IPS-15b (cell line): ENCODE measurements around the gene NCAPG2.
"Not testable (repeated sequence)": the region's sequence is repeated elsewhere in the genome, so short reads cannot be mapped to it uniquely, and the experiment has no call there.

ENCODE experiments used
- H3K27me3 ChIP-seq: one replicate; pipeline ENCODE4 v1.6.1; 2013; ENCODE audit warnings: low read length; ENCODE audit not compliant: control insufficient read depth, insufficient read depth
- H3K36me3 ChIP-seq: one replicate; pipeline ENCODE4 v1.6.1; 2013; ENCODE audit warnings: low read length; ENCODE audit not compliant: control insufficient read depth, insufficient read depth
- H3K4me1 ChIP-seq: one replicate; pipeline ENCODE4 v1.6.1; 2013; ENCODE audit warnings: mild to moderate bottlenecking, low read length; ENCODE audit not compliant: control insufficient read depth, insufficient read depth
- H3K4me3 ChIP-seq: one replicate; pipeline ENCODE4 v1.5.1; 2013; ENCODE audit warnings: low read depth, low read length
- H3K9ac ChIP-seq: one replicate; pipeline ENCODE4 v1.6.1; 2013; ENCODE audit warnings: low read depth, mild to moderate bottlenecking, low read length
- H3K9me3 ChIP-seq: one replicate; pipeline ENCODE4 v1.6.1; 2013; ENCODE audit warnings: mild to moderate bottlenecking, low read length; ENCODE audit not compliant: control insufficient read depth, insufficient read depth

Gene NCAPG2

GRCh38 chr7:158700008-158700407 is 4.6 kb downstream of the NCAPG2 start:
- peaks cover 25% of the 10 kb centered on the region for H3K36me3 ChIP-seq
- no peaks in the 10 kb centered on the region for H3K9me3 ChIP-seq
- no peak overlapping the region for H3K9ac ChIP-seq
- H3K4me1 ChIP-seq: peaks cover 12% of the 10 kb centered on the region
- no peak overlapping the region for H3K4me3 ChIP-seq
- no peaks in the 10 kb centered on the region for H3K27me3 ChIP-seq

- no peak overlapping the region for H3K9ac ChIP-seq
- peaks cover 12% of the 10 kb centered on the region for H3K4me1 ChIP-seq
- no peak overlapping the region for H3K4me3 ChIP-seq
- H3K27me3 ChIP-seq: no peaks in the 10 kb centered on the region
- H3K9me3 ChIP-seq: no peaks in the 10 kb centered on the region
- H3K36me3 ChIP-seq: peaks cover 25% of the 10 kb centered on the region
Measured at GRCh38 chr7:158699341-158699740, 5.3 kb downstream of the NCAPG2 start.

DNA sequence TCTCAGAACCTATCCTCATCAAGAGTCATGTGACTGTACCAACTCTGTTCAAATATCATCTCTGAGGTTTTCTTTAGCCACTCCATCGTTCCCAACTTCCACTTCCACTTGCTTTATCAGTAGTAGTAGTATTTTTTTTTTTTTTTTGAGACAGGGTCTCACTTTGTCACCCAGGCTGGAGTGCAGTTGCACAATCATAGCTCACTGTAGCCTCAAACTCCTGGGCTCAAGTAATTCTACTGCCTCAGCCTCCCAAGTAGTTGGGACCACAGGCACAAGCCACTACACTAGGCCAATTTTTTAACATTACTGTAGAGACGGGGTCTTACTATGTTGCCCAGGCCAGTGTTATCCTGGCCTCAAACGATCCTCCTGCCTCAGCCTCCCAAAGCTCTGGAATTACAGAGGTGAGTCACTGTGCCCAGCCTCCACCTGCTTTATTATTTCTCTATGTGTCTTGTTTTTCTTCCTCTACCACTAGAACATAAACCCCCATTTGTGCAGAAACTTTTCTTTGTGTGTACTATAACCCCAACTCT is 5.9 kb downstream of the NCAPG2 start:
- Histone ChIP-seq H3K4me3 (no peak overlapping the region), H3K9ac (no peak overlapping the region), H3K4me1 (peaks cover 12% of the 10 kb centered on the region), H3K27me3 (no peaks in the 10 kb centered on the region), H3K9me3 (no peaks in the 10 kb centered on the region), H3K36me3 (peaks cover 29% of the 10 kb centered on the region)

DNA sequence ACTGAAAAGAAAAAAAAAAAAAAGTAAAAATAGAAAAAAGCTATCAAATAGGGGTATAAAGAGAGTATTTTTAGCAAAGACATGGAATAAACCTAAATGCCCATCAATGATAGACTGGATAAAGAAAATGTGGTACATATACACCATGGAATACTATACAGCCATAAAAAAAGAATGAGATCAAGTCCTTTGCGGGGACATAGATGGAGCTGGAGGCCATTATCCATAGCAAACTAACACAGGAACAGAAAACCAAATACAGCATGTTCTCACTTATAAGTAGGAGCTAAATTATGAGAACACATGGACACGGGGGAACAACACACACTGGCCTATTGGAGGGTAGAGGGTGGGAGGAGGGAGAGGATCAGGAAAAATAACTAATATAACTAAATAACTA is 7.0 kb downstream of the NCAPG2 start:
- not testable (repeated sequence) for H3K9ac ChIP-seq, H3K4me3 ChIP-seq, H3K27me3 ChIP-seq, H3K9me3 ChIP-seq, H3K4me1 ChIP-seq
- H3K36me3 ChIP-seq: peaks cover 29% of the 10 kb centered on the region

DNA sequence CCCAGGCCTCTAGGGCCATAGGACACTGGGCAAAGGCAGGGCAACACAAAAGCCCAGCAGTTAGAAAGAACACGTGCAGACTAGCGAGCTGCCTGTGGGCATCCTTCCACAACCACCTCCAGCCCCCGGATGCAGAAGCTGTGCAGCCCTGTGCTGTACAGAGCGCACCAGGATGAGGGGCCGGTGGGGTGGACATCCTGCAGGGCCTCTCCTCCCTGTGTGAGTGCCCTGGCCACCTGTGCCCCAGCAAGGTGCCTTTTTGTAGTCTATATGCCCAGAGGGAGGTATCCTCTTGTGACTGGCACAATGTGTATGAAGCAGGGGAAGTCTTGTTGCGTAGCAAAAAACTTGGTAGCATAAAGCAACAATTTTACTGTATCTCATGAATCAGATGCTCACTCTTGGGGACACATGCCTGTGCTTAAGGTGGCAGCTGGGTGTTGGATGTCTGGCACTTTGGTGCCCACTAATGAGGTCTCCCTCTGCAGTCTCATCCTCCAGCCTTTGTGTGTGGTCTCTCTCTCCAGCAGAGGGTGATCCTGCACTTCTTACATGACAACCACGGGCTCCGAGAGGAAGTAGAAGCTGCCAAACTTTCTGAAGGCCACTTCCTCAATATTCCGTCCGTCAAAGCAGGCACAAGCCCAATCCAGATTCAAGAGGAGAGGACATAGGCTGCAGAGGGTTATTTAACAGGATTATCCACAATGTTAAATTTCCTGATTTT is 8.7 kb downstream of the NCAPG2 start:
- H3K27me3 ChIP-seq: no peaks in the 10 kb centered on the region
- no peaks in the 10 kb centered on the region for H3K9me3 ChIP-seq
- peaks cover 34% of the 10 kb centered on the region for H3K36me3 ChIP-seq
- no peak overlapping the region for H3K9ac ChIP-seq
- no peaks in the 10 kb centered on the region for H3K4me1 ChIP-seq
- no peak overlapping the region for H3K4me3 ChIP-seq

- Histone ChIP-seq H3K4me3 (no peak overlapping the region), H3K9me3 (no peaks in the 10 kb centered on the region), H3K27me3 (no peaks in the 10 kb centered on the region), H3K36me3 (peaks cover 29% of the 10 kb centered on the region), H3K4me1 (no peaks in the 10 kb centered on the region), H3K9ac (no peak overlapping the region)
Measured at GRCh38 chr7:158695056-158695455, 9.5 kb downstream of the NCAPG2 start.

DNA sequence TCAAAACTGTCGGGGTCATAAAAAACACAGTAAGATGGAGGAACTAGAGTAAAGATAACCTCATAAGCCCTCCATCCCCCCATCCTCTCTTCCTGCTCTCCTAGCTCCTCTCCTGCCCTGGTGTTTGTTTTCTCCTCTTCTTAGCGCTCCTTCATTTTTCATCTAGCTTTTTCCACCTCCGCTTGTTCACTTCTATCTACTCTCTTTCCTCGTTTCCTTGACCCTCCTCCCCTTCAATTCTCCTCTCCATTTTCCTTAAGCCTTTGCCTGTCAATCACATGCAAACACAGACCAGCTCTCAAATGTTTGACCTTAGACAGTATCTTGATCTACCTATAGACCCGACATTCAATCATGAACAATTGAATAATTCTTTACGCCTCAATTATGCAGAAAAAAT is 10.0 kb downstream of the NCAPG2 start:
- Histone ChIP-seq H3K4me1 (no peaks in the 10 kb centered on the region), H3K27me3 (no peaks in the 10 kb centered on the region), H3K36me3 (peaks cover 27% of the 10 kb centered on the region), H3K9me3 (no peaks in the 10 kb centered on the region), H3K9ac (no peak overlapping the region), H3K4me3 (no peak overlapping the region)

GRCh38 chr7:158689488-158689887 is 15.1 kb downstream of the NCAPG2 start:
- Histone ChIP-seq H3K9me3 (no peaks in the 10 kb centered on the region), H3K36me3 (peaks cover 36% of the 10 kb centered on the region), H3K9ac (no peak overlapping the region), H3K4me3 (no peak overlapping the region), H3K27me3 (no peaks in the 10 kb centered on the region), H3K4me1 (no peaks in the 10 kb centered on the region)

- no peak overlapping the region for H3K4me3 ChIP-seq
- no peaks in the 10 kb centered on the region for H3K9me3 ChIP-seq
- no peaks in the 10 kb centered on the region for H3K4me1 ChIP-seq
- peaks cover 36% of the 10 kb centered on the region for H3K36me3 ChIP-seq
- H3K9ac ChIP-seq: no peak overlapping the region
- no peaks in the 10 kb centered on the region for H3K27me3 ChIP-seq
Measured at GRCh38 chr7:158687406-158687805, 17.2 kb downstream of the NCAPG2 start.

DNA sequence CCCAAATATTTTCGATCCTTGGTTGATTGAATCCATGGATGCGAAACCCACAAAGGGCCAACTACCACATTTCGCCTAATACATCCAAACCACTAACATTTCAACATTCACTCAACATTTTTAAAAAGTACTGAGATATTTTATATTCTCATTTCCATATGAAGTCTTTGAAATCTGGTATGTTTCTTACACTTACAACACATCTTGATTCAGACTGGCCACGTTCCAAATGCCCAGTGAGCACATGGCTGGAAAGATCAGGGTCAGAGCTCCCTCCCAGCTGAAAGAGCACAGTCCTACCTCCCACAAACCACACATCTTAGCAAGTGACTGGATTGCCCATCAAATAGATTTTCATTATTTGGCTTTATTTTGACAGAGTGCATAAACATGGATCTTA is 18.9 kb downstream of the NCAPG2 start:
- no peaks in the 10 kb centered on the region for H3K27me3 ChIP-seq
- no peak overlapping the region for H3K9ac ChIP-seq
- no peaks in the 10 kb centered on the region for H3K4me1 ChIP-seq
- no peak overlapping the region for H3K4me3 ChIP-seq
- no peaks in the 10 kb centered on the region for H3K9me3 ChIP-seq
- H3K36me3 ChIP-seq: peaks cover 31% of the 10 kb centered on the region

DNA sequence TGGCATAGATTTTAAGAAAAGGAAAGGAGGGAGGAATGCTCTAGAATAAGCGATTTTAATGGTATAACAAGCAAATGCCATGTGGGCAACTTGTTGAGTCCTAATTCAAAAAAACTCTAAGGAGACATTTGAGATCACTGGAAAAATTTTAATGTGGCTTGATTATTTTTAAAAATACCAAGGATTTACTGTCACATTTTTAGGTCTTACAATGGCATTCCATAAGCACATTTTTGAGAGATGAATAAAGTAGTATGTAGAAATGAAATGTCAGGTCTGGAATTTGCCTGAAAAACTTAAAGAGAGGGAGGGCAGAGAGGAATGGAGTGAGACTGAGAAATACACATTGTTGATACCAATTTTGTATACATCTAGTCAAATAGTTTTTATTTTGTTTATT is 20.3 kb downstream of the NCAPG2 start:
- Histone ChIP-seq H3K36me3 (peaks cover 34% of the 10 kb centered on the region), H3K27me3 (no peaks in the 10 kb centered on the region), H3K9me3 (no peaks in the 10 kb centered on the region), H3K9ac (no peak overlapping the region), H3K4me3 (no peak overlapping the region), H3K4me1 (no peaks in the 10 kb centered on the region)

GRCh38 chr7:158683541-158683940 is 21.1 kb downstream of the NCAPG2 start:
- H3K27me3 ChIP-seq: no peaks in the 10 kb centered on the region
- H3K36me3 ChIP-seq: peaks cover 32% of the 10 kb centered on the region
- H3K9me3 ChIP-seq: no peaks in the 10 kb centered on the region
- H3K4me1 ChIP-seq: no peaks in the 10 kb centered on the region
- H3K4me3 ChIP-seq: no peak overlapping the region
- H3K9ac ChIP-seq: no peak overlapping the region
